Activated CD4-positive, alpha-beta T cell treated with anti-CD3 and anti-CD28 coated beads, Interleukin-2, Interleukin-4, amounts not matched to agents 100 ng/mL and 50 ng/mL, durations not matched to agents 16 hours and 8 hours (primary cell): ENCODE data around the gene ATP8A2.

Experiments used
- DNase-seq: peaks from one replicate; pipeline ENCODE4 v3.0.0-alpha.2; 2020; ENCODE audit warnings: low spot score

ATP8A2 gene

GRCh38 chr13:25859528-25859927, 487.8 kb downstream of the ATP8A2 start:
- no peak for DNase-seq

DNA sequence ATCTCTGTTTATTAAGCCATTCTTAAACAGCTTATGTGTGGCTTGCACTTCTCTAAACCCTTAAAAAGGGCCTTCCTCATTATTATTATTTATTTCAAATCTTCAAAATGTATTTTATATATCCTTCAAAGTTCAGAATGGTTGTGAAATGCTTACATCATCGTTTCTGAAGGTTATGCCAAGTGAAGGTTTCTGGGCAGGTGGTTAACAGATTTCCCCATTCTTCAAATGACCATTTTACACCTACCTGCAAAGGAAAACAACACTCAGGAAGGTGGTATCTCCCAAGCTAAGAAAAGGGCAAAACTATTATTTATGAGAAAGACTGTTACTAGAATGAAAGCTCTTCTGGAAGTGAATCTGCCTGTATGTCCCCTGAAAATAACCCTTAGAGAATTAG, 488.5 kb downstream of the ATP8A2 start:
- no peak for DNase-seq

DNA sequence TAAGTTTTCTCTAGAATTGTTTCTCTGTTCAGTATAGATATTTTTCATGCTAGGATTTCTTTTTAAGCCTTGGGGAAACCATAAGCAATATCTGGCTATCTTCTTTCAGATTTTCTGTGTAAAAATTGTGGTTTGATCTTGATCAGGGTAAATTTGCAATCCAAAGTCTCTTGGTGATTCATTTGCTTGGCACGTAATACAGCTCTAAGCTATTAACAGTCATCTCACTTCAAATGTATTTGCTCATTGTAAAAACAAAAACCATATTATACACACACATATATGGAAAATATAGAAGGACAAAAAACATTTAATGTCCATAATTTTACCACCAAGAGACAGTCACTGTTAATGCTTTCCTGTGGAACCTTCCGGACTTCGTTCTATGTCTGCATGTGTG, 489.1 kb downstream of the ATP8A2 start:
- no peak for DNase-seq

- DNase-seq, result no peak
These were observed 490.4 kb downstream of the ATP8A2 start for GRCh38 chr13:25862156-25862555.

DNA sequence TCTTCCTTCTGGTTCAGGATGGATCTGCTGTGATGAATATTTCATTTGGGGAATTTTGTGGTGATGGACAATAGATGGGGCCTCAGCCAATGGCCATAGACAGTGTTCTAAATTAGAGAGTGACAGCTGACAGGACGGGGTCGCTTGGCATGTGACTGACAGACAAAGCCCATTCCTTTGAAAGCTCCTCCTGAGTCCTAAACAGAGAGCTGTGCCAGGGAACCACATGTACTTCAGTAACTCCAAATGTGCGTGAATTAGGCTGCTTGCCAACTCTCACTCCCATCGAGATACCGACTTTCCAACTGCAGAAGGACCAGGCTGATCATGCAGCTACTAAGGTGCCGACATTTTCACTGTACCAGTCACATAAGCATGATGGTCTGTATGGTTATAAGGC, 492.3 kb downstream of the ATP8A2 start:
- no peak for DNase-seq

DNA sequence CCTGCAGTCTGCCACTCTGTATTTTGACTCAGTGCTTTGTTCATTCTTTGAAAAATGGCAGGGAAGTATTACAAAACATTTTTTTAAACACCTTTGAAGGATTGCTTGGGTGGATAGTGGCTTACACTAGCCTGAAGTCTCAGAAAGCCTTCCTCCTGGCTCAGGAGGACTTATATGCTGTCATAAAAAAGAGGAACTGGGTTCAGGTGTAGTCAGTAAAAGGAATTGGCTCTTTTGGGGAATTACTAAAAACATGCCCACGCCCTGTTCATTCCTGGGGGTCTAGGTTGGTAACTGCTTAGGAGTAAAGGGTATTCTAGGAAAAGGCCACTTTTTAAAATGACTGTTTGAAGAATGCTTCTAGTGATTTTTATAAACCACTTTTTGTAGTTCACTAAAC, 493.2 kb downstream of the ATP8A2 start:
- no peak for DNase-seq

DNA sequence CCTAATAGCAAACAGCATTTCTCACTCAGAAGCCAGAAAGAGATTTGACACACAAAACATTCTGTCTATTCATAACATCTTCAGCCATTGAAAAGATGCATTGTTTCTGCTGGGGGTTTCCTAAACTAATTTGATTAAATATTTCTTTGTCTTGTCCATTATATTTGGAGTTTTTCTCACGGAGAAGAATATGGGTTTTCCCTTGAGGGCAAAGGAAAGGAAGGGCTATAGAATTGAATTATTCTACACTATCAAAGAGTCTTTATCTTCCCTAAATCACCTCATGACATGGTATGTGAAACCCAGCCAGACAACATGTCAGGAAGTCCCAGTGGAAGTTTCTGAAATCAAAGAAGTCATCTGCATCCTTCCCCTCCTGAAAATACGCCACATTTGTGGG, 493.6 kb downstream of the ATP8A2 start:
- DNase-seq, result no peak

DNA sequence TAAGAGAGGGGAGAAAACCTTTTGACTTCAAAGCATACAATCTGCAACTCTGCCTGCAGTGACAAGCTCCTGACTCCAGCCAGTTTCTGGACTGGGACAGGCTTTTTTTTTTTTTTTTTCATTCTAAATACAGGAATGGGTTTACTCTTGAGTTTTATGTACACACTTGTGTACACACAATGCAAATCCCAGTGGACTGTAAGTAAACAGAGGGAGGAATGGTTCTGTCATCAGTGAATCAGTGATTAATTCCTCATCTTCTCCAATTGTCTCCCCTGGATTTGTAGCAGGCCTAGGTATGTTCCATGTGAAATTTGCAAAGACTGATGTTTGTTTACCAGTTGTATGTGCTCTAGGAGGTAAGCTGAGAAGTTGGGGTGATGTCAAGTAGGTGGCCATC, 495.3 kb downstream of the ATP8A2 start:
- no peak for DNase-seq

DNA sequence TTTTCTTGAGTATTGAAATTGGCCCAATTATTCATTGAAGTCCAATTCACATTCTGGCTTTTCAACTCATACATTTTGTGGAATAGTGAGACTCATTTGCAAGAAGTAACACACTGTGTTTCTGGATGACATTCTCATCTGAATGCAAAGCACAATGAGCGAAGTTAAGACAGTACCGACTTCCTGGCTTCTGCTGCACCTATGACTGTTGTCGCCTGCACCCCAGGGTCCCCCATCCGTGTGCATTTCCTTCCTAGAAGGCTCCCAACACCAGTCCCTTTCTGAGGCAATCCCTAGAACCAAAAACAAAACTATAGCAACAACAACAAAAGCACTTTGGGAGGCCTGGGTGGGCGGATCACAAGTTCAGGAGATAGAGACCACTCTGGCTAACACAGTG, 496.7 kb downstream of the ATP8A2 start:
- DNase-seq, result no peak

DNA sequence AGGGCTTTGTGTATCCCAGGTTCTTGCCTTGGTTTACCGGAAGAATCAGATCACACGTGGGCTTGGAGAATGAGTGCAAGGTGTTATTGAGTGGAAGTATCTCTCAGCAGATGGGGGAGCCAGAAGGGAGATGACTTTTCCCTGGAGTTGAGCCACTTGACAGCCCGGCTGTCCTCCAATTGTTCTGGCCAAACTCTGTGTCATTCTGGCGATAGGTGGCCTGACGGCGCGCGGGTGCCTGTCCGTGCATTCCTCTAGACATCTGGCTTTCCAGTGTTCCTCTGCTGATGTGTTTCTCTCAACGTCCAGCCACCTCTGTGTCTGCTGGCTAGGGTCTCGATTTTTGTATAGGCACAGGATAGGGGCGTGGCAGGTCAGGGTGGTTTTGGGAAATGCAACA, 498.2 kb downstream of the ATP8A2 start:
- DNase-seq, result no peak

DNA sequence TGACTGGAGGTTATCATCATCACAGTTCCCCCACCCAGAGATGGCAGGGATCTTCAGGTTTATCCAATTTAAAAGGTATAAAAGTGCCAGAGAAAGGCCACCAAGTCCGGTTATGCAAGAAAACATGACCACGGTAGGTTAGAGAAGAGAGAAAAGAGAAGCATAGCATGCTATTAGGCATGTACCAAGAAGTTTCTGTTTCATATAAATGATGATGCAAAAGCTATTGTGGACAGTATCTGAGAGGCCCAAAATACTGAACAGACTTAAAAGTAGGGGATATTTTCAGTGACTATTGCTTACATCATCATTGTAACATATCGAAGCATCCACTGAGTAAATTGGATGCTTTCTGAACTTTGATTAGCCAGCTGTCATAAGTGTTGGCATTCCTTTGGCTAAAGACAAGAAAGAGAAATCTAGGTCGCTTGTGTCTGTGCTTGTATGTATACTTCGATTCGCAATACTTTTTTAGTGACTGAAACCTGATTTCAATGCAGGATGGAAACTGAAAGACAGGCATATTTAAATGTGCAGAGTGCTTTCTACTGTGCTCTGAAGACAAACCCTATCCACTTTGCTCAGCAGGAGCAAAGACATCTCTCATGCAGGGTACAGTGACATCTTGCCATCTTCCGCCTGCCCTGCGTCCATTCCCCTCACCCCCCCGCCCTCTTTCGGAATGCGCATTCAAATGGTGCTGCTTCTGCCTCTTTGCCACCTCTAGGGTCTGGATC, 499.8 kb downstream of the ATP8A2 start:
- no peak for DNase-seq

- no peak for DNase-seq
These were observed 500.9 kb downstream of the ATP8A2 start for GRCh38 chr13:25872481-25873241.

DNA sequence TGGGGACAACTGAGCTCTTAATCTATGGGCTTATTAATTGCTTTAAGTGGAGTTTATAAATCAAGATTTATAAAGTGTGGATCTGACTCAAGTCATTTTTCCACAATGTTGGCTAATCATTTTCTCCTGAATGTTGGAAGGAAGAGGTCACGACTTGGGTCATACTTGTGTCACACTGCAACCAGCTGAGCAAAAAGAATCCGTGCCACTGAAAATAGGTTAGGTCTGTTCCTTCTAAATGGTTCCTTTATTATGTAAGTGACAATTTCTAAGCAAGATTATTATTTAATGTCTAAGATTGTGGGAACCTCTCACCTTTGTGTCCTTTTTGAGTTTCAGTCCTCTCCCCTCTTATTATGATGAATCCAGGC, 501.5 kb downstream of the ATP8A2 start:
- no peak for DNase-seq

DNA sequence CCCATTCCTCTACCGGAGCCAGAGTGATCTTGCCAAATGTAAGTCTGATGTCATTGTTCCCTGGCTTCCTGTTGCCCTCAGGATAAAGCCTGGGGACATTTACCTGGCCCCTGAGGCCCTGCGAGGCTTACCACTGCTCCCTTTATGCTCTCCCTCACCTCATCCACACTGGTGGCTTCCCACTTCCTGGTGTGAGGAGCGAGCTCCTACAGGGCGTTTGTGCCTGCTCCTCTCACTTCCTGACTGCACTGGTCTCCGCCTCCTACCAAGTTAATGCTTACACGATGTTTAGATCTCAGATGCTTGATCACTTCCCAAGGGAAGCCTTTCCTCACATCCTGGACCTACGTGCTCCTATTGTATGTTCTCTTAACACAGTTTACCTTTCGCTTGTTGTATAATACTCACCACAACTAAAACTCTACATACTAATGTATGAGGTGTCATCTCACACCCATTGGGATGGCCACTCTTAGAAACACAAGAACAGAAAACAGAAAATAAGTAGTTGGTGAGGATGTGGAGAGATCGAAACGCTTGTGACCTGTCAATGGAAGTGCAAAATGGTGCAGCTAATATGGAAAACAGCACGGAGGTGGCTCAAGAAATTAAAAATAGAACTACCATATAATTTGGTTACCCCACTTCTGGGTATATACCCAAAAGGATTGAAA, 502.4 kb downstream of the ATP8A2 start:
- DNase-seq, result no peak

GRCh38 chr13:25874907-25875306, 503.1 kb downstream of the ATP8A2 start:
- DNase-seq, result peak; percentile 43

- DNase-seq, result no peak
These were observed 504.5 kb downstream of the ATP8A2 start for GRCh38 chr13:25876247-25876646.

DNA sequence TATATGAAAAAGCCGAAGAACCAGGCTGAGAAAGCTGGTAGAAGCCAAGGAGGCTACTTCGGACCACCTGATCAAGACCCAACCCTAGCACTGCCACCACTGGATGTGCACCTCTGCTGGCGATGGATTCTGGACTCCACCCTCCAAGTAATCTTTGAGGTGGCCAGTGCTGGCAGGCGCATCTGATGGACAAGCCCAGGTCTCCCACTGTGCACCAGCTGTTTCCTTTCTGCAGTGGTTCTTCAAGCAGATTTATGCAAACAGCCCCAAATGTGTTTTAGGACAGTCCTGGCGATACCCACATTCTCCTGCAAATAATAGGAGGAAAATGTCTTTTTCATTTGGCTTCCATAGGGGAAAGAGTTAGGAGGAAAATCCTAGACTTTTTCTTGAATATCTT, 507.7 kb downstream of the ATP8A2 start:
- no peak for DNase-seq

GRCh38 chr13:25881136-25881926, 509.6 kb downstream of the ATP8A2 start:
- no peak for DNase-seq

- DNase-seq, result no peak
These were observed 510.2 kb downstream of the ATP8A2 start for GRCh38 chr13:25881971-25882451.

DNA sequence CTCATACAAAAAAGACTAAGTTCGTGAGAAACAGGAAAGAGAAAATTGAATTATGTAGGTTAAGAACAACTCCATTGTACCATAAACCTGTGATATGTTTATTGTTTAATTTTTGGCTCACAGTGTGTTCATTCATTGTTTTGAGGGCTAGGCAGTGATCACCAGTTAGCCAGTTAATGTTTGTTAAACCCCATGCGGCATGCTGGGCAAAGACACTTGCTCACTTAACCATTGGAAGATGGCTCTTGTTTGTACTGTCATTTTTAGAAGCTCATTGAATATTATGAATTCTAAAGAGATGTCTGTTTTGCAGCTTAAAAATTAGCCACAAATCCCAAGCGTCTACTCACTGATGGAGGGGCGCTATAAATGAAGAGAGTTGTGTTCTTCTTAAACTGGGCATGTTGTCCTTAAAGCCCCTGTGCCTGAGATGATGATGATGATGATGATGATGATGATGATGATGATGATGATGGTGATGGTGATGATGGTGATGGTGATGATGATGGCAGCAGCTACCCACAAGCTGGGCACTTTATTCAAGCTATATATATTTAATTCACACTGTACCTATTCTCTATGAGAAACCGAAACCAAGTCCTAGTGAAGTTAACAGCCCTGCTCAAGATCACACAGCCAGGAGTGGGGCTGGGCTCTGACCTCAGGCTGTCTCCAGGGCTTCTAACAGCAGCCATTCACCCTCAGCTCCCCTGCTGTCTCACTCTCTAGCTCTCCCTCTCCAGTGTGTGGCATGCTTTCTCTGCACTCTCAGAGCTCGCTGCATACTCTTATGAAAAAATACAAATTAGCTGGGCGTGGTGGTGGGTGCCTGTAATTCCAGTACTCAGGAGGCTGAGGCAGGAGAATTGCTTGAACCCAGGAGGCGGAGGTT, 510.9 kb downstream of the ATP8A2 start:
- DNase-seq, result no peak

DNA sequence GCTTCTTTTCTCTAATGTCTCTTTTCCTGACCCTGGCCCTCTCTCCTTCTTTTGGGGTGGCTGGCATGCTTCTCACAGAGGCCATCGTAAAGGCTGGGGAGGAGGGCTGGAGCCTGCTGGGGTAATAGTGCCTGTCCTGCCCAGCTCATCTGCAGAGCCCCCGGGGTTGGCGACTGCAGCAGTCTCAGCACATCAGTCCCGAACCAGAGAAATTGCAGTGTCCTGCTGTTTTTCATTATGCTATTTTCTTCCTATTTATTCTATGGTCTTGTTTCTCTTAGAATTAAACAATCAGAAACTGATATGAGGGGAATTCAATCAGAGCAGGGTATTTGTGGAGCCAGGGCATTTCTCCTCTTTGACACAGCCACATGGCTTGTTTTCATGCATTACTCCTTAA, 513.6 kb downstream of the ATP8A2 start:
- DNase-seq, result no peak
